IPS-18c (cell line): ENCODE results near the gene CCDC148.
"Not testable (repeated sequence)": the region's sequence is repeated elsewhere in the genome, so short reads cannot be mapped to it uniquely, and the experiment has no call there.

Source experiments
- H3K4me3 ChIP-seq: 2 replicates; pipeline ENCODE4 v1.7.0; 2013; ENCODE audit warnings: low read depth, mild to moderate bottlenecking, low read length, moderate library complexity; ENCODE audit not compliant: insufficient read depth
- H3K9me3 ChIP-seq: one replicate; pipeline ENCODE4 v1.6.1; 2013; ENCODE audit warnings: mild to moderate bottlenecking, low read length, moderate library complexity; ENCODE audit not compliant: control insufficient read depth, insufficient read depth

The CCDC148 gene

GRCh38 chr2:158459161-158460003, 2.8 kb upstream of the CCDC148 start:
- no peaks in the 10 kb centered on the region for H3K9me3 ChIP-seq
- H3K4me3 ChIP-seq = 0 out of 2 replicates have a peak overlapping the region, but pooled peaks have one; percentile 94

- no peaks in the 10 kb centered on the region for H3K9me3 ChIP-seq
- peak overlapping the region; percentile 94 for H3K4me3 ChIP-seq
Observed at GRCh38 chr2:158458617-158458920, 2.0 kb upstream of the CCDC148 start.

- H3K4me3 ChIP-seq = peak overlapping the region; percentile 94
- H3K9me3 ChIP-seq = no peaks in the 10 kb centered on the region
Observed at GRCh38 chr2:158457826-158458616, 1.5 kb upstream of the CCDC148 start.

GRCh38 chr2:158457092-158457825, 706 bp upstream of the CCDC148 start:
- Histone ChIP-seq H3K4me3 (peak overlapping the region; percentile 94), H3K9me3 (no peaks in the 10 kb centered on the region)

GRCh38 chr2:158443606-158444005, 12.9 kb downstream of the CCDC148 start:
- Histone ChIP-seq H3K9me3 (no peaks in the 10 kb centered on the region), H3K4me3 (no peak overlapping the region)

GRCh38 chr2:158439062-158439461, 17.5 kb downstream of the CCDC148 start:
- not testable (repeated sequence) for H3K9me3 ChIP-seq, H3K4me3 ChIP-seq

- H3K9me3 ChIP-seq = not testable (repeated sequence)
Observed at GRCh38 chr2:158433716-158434115, 22.8 kb downstream of the CCDC148 start.

GRCh38 chr2:158432117-158432516, 24.4 kb downstream of the CCDC148 start:
- peaks cover 5% of the 10 kb centered on the region for H3K9me3 ChIP-seq

More at GRCh38 chr2:158433716-158434115, 22.8 kb downstream of the CCDC148 start:
- H3K4me3 ChIP-seq = not testable (repeated sequence)

GRCh38 chr2:158414538-158414937, 42.0 kb downstream of the CCDC148 start:
- peaks cover 5% of the 10 kb centered on the region for H3K9me3 ChIP-seq

More at GRCh38 chr2:158432117-158432516, 24.4 kb downstream of the CCDC148 start:
- H3K4me3 ChIP-seq = no peak overlapping the region

GRCh38 chr2:158413581-158413980, 43.0 kb downstream of the CCDC148 start:
- Histone ChIP-seq H3K9me3 (peaks cover 5% of the 10 kb centered on the region), H3K4me3 (no peak overlapping the region)

More at GRCh38 chr2:158414538-158414937, 42.0 kb downstream of the CCDC148 start:
- no peak overlapping the region for H3K4me3 ChIP-seq

- peaks cover 5% of the 10 kb centered on the region for H3K9me3 ChIP-seq
Observed at GRCh38 chr2:158412206-158412605, 44.3 kb downstream of the CCDC148 start.

GRCh38 chr2:158411748-158412147, 44.8 kb downstream of the CCDC148 start:
- H3K4me3 ChIP-seq = no peak overlapping the region
- peaks cover 5% of the 10 kb centered on the region for H3K9me3 ChIP-seq

More at GRCh38 chr2:158412206-158412605, 44.3 kb downstream of the CCDC148 start:
- no peak overlapping the region for H3K4me3 ChIP-seq

GRCh38 chr2:158410132-158410531, 46.4 kb downstream of the CCDC148 start:
- Histone ChIP-seq H3K9me3 (no peaks in the 10 kb centered on the region), H3K4me3 (no peak overlapping the region)

- Histone ChIP-seq H3K9me3 (no peaks in the 10 kb centered on the region), H3K4me3 (no peak overlapping the region)
Observed at GRCh38 chr2:158407031-158407430, 49.5 kb downstream of the CCDC148 start.

GRCh38 chr2:158405341-158405740, 51.2 kb downstream of the CCDC148 start:
- no peak overlapping the region for H3K4me3 ChIP-seq
- no peaks in the 10 kb centered on the region for H3K9me3 ChIP-seq

- no peaks in the 10 kb centered on the region for H3K9me3 ChIP-seq
- H3K4me3 ChIP-seq = no peak overlapping the region
Observed at GRCh38 chr2:158403237-158403636, 53.3 kb downstream of the CCDC148 start.

GRCh38 chr2:158402665-158403064, 53.9 kb downstream of the CCDC148 start:
- Histone ChIP-seq H3K9me3 (no peaks in the 10 kb centered on the region), H3K4me3 (no peak overlapping the region)
